ENCODE results near the gene NUMB. TPM values are rescaled to one million over a fixed set of nuclear protein-coding genes. Genes with fewer than 3 reads are reported as not detected.

Gene NUMB
- total RNA-seq, 1 experiment from 2014 or later, result 46.5 TPM

DNA sequence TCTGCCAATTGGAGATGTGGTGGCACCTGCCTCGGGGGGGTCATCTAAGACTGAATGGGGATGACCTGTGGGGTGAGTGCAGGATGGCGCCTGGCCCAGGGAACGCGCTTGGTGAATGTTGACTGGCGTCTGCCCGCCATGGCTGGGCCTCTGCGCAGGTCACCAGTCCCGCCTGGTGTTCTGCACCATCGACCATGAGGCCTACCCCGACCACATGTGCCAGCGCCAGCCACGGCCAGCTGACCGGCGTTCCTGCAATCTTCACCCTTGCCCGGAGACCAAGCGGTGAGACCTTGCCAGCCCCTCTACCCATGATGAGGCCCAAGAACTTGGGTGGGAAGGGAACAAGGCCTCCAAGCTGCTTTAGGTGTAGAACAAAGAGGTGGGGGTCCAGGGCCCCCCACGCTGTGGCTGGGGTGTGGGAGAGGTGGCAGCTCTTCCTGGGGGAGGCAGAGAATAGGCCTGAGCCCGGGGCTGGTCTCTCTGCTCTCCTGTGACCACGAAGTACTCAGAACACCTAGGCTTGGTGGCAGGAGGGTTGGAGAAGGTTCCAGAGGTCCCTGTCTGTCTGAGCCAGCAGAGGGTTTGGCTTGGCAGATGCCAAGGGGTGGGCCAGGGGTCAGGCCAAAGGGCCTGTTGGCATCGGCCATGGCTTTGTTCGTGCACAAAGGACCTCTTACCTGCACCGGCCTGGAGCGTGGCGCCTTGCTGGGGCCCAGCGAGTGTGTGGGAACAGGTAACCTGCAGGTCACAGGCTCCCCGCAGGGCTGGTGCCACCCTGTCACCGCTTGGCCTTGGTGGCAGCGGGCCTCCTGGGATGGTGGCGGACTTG, 205.6 kb downstream of the NUMB start:
- H3K23me2 ChIP-seq (ENCODE audit: insufficient read length, low read depth, low read length, poor library complexity, severe bottlenecking), result no peaks in the 10 kb centered on the region
- no peak overlapping the region for H3K18ac ChIP-seq (ENCODE audit: insufficient read length, low read depth, low read length)
- H3K56ac ChIP-seq (ENCODE audit: insufficient read length, low read depth, low read length), result no peak overlapping the region
- no peak overlapping the region for H3K27ac ChIP-seq (ENCODE audit: insufficient read length, low read depth, low read length)
- H3K9me3 Mint-ChIP-seq, result no peaks in the 10 kb centered on the region; a peak in 1 of 5 replicates
- no peak overlapping the region for H3K4me2 ChIP-seq (ENCODE audit: insufficient read depth, insufficient read length, low read length)
- no peak overlapping the region for H2AK5ac ChIP-seq (ENCODE audit: insufficient read length, low read length)
- H4K8ac ChIP-seq (replicated peaks; ENCODE audit: insufficient read length, low read depth, low read length), result no peak overlapping the region
- DNase-seq, result no peak
- no peak overlapping the region for H3K4me3 Mint-ChIP-seq
- no peak overlapping the region for H3K23ac ChIP-seq (ENCODE audit: insufficient read length, low read depth, low read length)
- H3K27me3 ChIP-seq (ENCODE audit: insufficient read depth, low read length), result no peaks in the 10 kb centered on the region
- no peaks in the 10 kb centered on the region for H3K4me1 ChIP-seq (ENCODE audit: insufficient read depth, low read length)
- H3K27ac Mint-ChIP-seq, result no peak overlapping the region
- no peak overlapping the region for H4K5ac ChIP-seq (ENCODE audit: insufficient read length, low read depth, low read length)
- H4K91ac ChIP-seq (ENCODE audit: insufficient read length, low read depth, low read length), result no peak overlapping the region
- H3K14ac ChIP-seq (ENCODE audit: insufficient read depth, low read length), result no peak overlapping the region
- no peak overlapping the region for H2AFZ ChIP-seq (ENCODE audit: low read length)
- no peaks in the 10 kb centered on the region for H4K20me1 ChIP-seq (ENCODE audit: control insufficient read depth, insufficient read depth, insufficient read length)
- no peaks in the 10 kb centered on the region for H3K79me2 ChIP-seq (ENCODE audit: insufficient read depth, low read length)
- H3K4me1 Mint-ChIP-seq, result 0 out of 4 replicates have a peak, but pooled peaks cover 0 to 4% of the 10 kb centered on the region in 2 experiments
- H2BK15ac ChIP-seq (ENCODE audit: low read depth, low read length), result no peak overlapping the region
- no CpG with 5 or more reads among the region's 29 CpGs for WGBS (ENCODE audit: extremely low coverage, insufficient read length, low lambda C conversion rate)
- no peak overlapping the region for H2BK12ac ChIP-seq (ENCODE audit: insufficient read length, low read depth, low read length)
- no peak overlapping the region for H3K9ac ChIP-seq (ENCODE audit: extremely low read depth, insufficient read length, low read length)
- no peak overlapping the region for H2BK20ac ChIP-seq (ENCODE audit: low read depth, low read length, poor library complexity, severe bottlenecking)
- H2BK120ac ChIP-seq (ENCODE audit: low read depth, low read length, poor library complexity, severe bottlenecking), result no peak overlapping the region
- no peaks in the 10 kb centered on the region for H3K79me1 ChIP-seq (ENCODE audit: insufficient read depth, low read depth, low read length, poor library complexity, severe bottlenecking)
- no peaks in the 10 kb centered on the region for H3K9me3 ChIP-seq (ENCODE audit: control insufficient read depth, low read depth, low read length)
- no peak overlapping the region for H3T11ph ChIP-seq (ENCODE audit: low read length)
- no peak overlapping the region for H2BK5ac ChIP-seq (ENCODE audit: insufficient read length, low read length)
- no peak overlapping the region for H3K4ac ChIP-seq (ENCODE audit: low read depth, low read length)
- H3K27me3 Mint-ChIP-seq (ENCODE audit: low read depth), result no peaks in the 10 kb centered on the region; the same call in 1 of the 2 replicates
- H3K36me3 Mint-ChIP-seq (ENCODE audit: insufficient read depth in 1 of 3, low read depth in 3 of 3), result peaks cover 0 to 2% (median 0%) of the 10 kb centered on the region in 3 experiments; a peak in 1 of 7 replicates
- TF ChIP-seq, protein P1, sequence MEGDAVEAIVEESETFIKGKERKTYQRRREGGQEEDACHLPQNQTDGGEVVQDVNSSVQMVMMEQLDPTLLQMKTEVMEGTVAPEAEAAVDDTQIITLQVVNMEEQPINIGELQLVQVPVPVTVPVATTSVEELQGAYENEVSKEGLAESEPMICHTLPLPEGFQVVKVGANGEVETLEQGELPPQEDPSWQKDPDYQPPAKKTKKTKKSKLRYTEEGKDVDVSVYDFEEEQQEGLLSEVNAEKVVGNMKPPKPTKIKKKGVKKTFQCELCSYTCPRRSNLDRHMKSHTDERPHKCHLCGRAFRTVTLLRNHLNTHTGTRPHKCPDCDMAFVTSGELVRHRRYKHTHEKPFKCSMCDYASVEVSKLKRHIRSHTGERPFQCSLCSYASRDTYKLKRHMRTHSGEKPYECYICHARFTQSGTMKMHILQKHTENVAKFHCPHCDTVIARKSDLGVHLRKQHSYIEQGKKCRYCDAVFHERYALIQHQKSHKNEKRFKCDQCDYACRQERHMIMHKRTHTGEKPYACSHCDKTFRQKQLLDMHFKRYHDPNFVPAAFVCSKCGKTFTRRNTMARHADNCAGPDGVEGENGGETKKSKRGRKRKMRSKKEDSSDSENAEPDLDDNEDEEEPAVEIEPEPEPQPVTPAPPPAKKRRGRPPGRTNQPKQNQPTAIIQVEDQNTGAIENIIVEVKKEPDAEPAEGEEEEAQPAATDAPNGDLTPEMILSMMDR (conservative IDR thresholded peaks at IDR 0.05), result no peak
